ENCODE results near the gene QRFPR. TPM values are rescaled to one million over a fixed set of nuclear protein-coding genes. Genes with fewer than 3 reads are reported as not detected.

QRFPR gene
- total and polyA plus RNA-seq, 2 of the 8 experiments (the other 6 are each of a cell fraction or from before 2014, with no cell fraction given): 1.0 to 2.9 TPM

GRCh38 chr4:121344098-121344497 is 36.7 kb downstream of the QRFPR start:
- Histone ChIP-seq H3K79me2 (ENCODE audit: control insufficient read depth in 1 of 2, insufficient read depth in 2 of 2, low read length in 2 of 2) (no peaks in the 10 kb centered on the region), H3K4me3 (ENCODE audit: extremely low read depth in 1 of 4, insufficient read depth in 2 of 4, low read depth in 3 of 4, low read length in 4 of 4) (no peak overlapping the region), H2BK12ac (ENCODE audit: low read depth, low read length) (no peak overlapping the region), H3K4ac (replicated peaks; ENCODE audit: insufficient read length, low read depth, low read length) (no peak overlapping the region), H2AFZ (ENCODE audit: low read length) (no peak overlapping the region), H2AK5ac (ENCODE audit: low read depth, low read length) (no peak overlapping the region), H3K9me3 (ENCODE audit: insufficient read depth in 2 of 2, low read depth in 1 of 2, low read length in 1 of 2) (no peaks in the 10 kb centered on the region), H3K36me3 (ENCODE audit: control insufficient read depth in 2 of 4, insufficient read depth in 4 of 4, low read length in 3 of 4) (no peaks in the 10 kb centered on the region), H3K23ac (ENCODE audit: insufficient read length) (no peak overlapping the region), H3K9ac (replicated peaks in 1 of 4; ENCODE audit: extremely low read depth in 1 of 4, low read depth in 3 of 4, low read length in 3 of 4) (no peak overlapping the region), H3K79me1 (ENCODE audit: low read depth, low read length) (no peaks in the 10 kb centered on the region), H2BK15ac (ENCODE audit: low read length) (no peak overlapping the region), H2BK20ac (ENCODE audit: low read length) (no peak overlapping the region), H3K56ac (replicated peaks; ENCODE audit: insufficient read length, low read depth, low read length) (no peak overlapping the region), H3K23me2 (ENCODE audit: low read depth, low read length) (no peaks in the 10 kb centered on the region; the same call in 1 of the 2 replicates), H4K5ac (ENCODE audit: insufficient read length, low read depth, low read length) (no peak overlapping the region), H4K20me1 (replicated peaks in 1 of 2; ENCODE audit: control insufficient read depth in 1 of 2, insufficient read depth in 2 of 2, low read length in 2 of 2) (no peaks in the 10 kb centered on the region), H2BK120ac (replicated peaks; ENCODE audit: low read depth, low read length) (no peak overlapping the region), H4K8ac (ENCODE audit: extremely low read depth, insufficient read depth, low read length) (no peak overlapping the region), H3K18ac (ENCODE audit: extremely low read depth, low read length) (no peak overlapping the region), H3K14ac (ENCODE audit: insufficient read length) (no peak overlapping the region), H2BK5ac (ENCODE audit: low read depth, low read length) (no peak overlapping the region), H3K27me3 (replicated peaks in 1 of 4; ENCODE audit: control insufficient read depth in 3 of 4, extremely low read depth in 1 of 4, insufficient read depth in 3 of 4, low read length in 3 of 4) (no peaks in the 10 kb centered on the region), H4K91ac (replicated peaks; ENCODE audit: insufficient read length, low read length) (no peak overlapping the region), H3K27ac (ENCODE audit: low read depth, low read length) (no peak overlapping the region), H3K4me1 (replicated peaks in 1 of 4; ENCODE audit: control insufficient read depth in 3 of 4, insufficient read depth in 4 of 4, low read length in 3 of 4) (no peaks in the 10 kb centered on the region), H3K4me2 (ENCODE audit: insufficient read depth in 1 of 2, low read depth in 2 of 2, low read length in 2 of 2) (no peak overlapping the region)
- no peak for TF ChIP-seq TEAD4 (IDR thresholded peaks at IDR 0.05; ENCODE audit: low read depth, low read length)
- TF ChIP-seq RAD21 (IDR thresholded peaks at IDR 0.05 in 1 of 2, conservative IDR thresholded peaks at IDR 0.05 in 1 of 2; ENCODE audit: low read depth in 2 of 2, low read length in 2 of 2): no peak
- no peak for TF ChIP-seq HDAC6 (IDR thresholded peaks at IDR 0.05; ENCODE audit: low read depth, low read length)
- TF ChIP-seq TAF7 (optimal IDR thresholded peaks at IDR 0.05; ENCODE audit: borderline replicate concordance, low read depth, low read length): no peak
- no peak for TF ChIP-seq GTF2F1 (IDR thresholded peaks at IDR 0.05; ENCODE audit: borderline replicate concordance, low read depth, low read length)
- no peak for TF ChIP-seq KDM5A (IDR thresholded peaks at IDR 0.05; ENCODE audit: low read length)
- DNase-seq (ENCODE audit: low read depth in 1 of 2, low spot score in 2 of 2) (no peak), FAIRE-seq (no peak)
- WGBS, 2 experiments (ENCODE audit: extremely low coverage in 1 of 2, insufficient coverage in 1 of 2, insufficient read length in 1 of 2, insufficient replicate concordance in 2 of 2, low coverage in 1 of 2, low lambda C conversion rate in 2 of 2, missing lambda C conversion rate in 1 of 2): 100% methylated on average over 1 of the region's 1 CpG; no CpG with 5 or more reads in 1 of the 2 experiments
- ChIA-PET POLR2A (ENCODE audit: partially characterized antibody) (no interaction called here), CTCF (ENCODE audit: partially characterized antibody) (interaction anchor here (0.6 to 1.1 kb wide), 2 partner anchors 26 to 1632 kb away, joined by 3 to 4 read pairs; no protein-coding TSS in a partner anchor)
